Upper lobe of right lung (tissue), 1 donor: ENCODE data around the gene IFNG. TPM values are rescaled to one million over a fixed set of nuclear protein-coding genes. Genes with fewer than 3 reads are reported as not detected.

ENCODE experiments used
- ATAC-seq: fragments of 200-7000 bp; cut with Tn5 transposase; one replicate; pipeline ENCODE4 v1.9.1; 2020; ENCODE audit warnings: mild to moderate bottlenecking, moderate library complexity
- DNase-seq: peaks from one replicate; pipeline ENCODE4 v3.0.0-alpha.2; 2020
- H3K27ac ChIP-seq: fragments of 200-600 bp; one replicate; pipeline ENCODE4 v1.8.0; 2022
- H3K27me3 ChIP-seq: fragments of 200-600 bp; one replicate; pipeline ENCODE4 v1.8.0; 2022; ENCODE audit warnings: mild to moderate bottlenecking
- H3K36me3 ChIP-seq: fragments of 200-600 bp; one replicate; pipeline ENCODE4 v1.8.0; 2022
- H3K4me1 ChIP-seq: fragments of 200-600 bp; one replicate; pipeline ENCODE4 v1.8.0; 2022
- H3K4me3 ChIP-seq: fragments of 200-600 bp; one replicate; pipeline ENCODE4 v1.8.0; 2022; ENCODE audit warnings: mild to moderate bottlenecking
- H3K9me3 ChIP-seq: fragments of 200-600 bp; one replicate; pipeline ENCODE4 v1.8.0; 2022
- CTCF ChIP-seq: fragments of 200-600 bp; IDR thresholded peaks from one replicate; pipeline ENCODE4 v1.8.0; 2022; ENCODE audit warnings: antibody characterized with exemption
- intact Hi-C: fragments of 100-400 bp; cut with DNase I; formaldehyde crosslinking; loops from one replicate; pipeline ENCODE4 v1.11.0; 2022
- total RNA-seq: library from RNA; stranded (reverse); fragmentation: NEBNext Ultra II Directional; extraction: Animal tissue kit (Norgen Biotek cat#: 25700); gene quantifications from one replicate; pipeline ENCODE4 v1.2.1, GENCODE V29; 2021
- donor health status: DM: no; HTN: yes; CAD: no; lungs with severe emphysema.

IFNG gene
- total RNA-seq, 1 donor from 2014 or later: not detected

DNA sequence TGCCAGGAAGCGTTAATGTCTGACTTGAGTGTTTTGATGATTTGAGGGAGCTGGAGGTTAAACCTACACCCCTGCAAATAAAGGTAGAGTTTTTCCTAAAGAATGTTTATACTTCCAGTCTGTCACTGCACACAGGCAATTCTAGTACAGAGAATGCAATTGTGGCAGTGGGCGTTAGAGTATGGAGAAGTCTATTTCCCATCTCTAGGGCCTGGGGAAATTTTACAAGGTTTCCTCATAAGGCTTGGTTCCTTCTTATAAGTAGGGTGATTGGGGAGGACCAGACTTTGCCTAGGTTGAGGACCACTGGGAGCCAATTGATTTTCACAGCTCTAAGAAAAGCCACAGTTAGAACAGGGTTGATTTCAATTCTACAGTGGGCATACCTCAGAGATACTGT is 44.3 kb downstream of the IFNG start:
- H3K4me1 ChIP-seq: no peaks in the 10 kb centered on the region
- no peaks in the 10 kb centered on the region for H3K36me3 ChIP-seq
- DNase-seq (no peak), ATAC-seq (no peak)
- H3K4me3 ChIP-seq: no peak overlapping the region
- no peaks in the 10 kb centered on the region for H3K27me3 ChIP-seq
- no peak for TF ChIP-seq CTCF
- H3K9me3 ChIP-seq: no peaks in the 10 kb centered on the region
- intact Hi-C loops: no loop called here
- H3K27ac ChIP-seq: no peak overlapping the region

GRCh38 chr12:68114606-68115005 is 44.9 kb downstream of the IFNG start:
- Histone ChIP-seq H3K4me1 (no peaks in the 10 kb centered on the region), H3K36me3 (no peaks in the 10 kb centered on the region), H3K27me3 (no peaks in the 10 kb centered on the region), H3K9me3 (no peaks in the 10 kb centered on the region), H3K4me3 (no peak overlapping the region), H3K27ac (no peak overlapping the region)
- TF ChIP-seq CTCF: no peak
- ATAC-seq: no peak
- no peak for DNase-seq
- intact Hi-C loops: no loop called here

DNA sequence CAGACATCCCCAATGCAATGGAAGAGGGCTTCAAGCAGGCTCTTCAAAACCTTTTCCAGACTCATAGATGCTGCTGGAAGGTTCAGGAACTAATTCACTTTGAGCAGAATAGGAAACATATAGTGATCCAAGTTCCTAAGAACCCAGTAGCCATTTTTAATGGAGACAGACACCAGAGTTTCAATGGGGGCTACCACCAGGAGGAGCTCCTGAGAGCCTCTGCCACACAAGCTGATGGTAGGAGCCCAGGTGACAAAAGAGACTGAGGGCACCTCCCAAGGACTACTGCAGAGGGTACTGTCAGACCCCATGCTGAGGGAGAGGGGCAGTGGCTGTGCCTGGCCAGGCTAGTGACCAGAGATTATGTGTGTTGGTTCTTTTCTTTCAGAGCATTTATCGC is 45.9 kb downstream of the IFNG start:
- no peak for ATAC-seq
- Histone ChIP-seq H3K27me3 (no peaks in the 10 kb centered on the region), H3K36me3 (no peaks in the 10 kb centered on the region), H3K27ac (no peak overlapping the region), H3K4me1 (no peaks in the 10 kb centered on the region), H3K4me3 (no peak overlapping the region), H3K9me3 (no peaks in the 10 kb centered on the region)
- DNase-seq: no peak
- peak; percentile 30 for TF ChIP-seq CTCF
- intact Hi-C loops: no loop called here

DNA sequence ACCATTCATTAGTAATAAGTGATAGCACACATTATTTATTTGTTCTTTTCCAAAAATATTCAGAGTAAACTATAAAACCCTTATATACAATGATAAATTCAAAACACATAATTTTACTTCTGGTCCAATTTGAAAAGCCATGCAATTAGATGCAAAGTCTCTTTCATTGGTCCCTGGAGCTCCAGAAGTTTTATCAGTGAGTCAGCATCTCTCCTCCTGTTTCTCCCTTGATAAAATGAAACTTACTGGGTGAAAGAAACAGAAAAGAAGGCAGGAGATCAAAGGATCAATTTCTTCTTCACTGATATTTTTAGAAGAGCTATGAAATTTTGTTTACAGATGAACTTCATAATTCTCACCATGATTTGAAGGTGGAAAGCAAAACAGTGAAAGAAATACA is 47.5 kb downstream of the IFNG start:
- DNase-seq: no peak
- Histone ChIP-seq H3K27ac (no peak overlapping the region), H3K4me3 (no peak overlapping the region), H3K27me3 (no peaks in the 10 kb centered on the region), H3K9me3 (no peaks in the 10 kb centered on the region), H3K4me1 (no peaks in the 10 kb centered on the region), H3K36me3 (no peaks in the 10 kb centered on the region)
- ATAC-seq: no peak
- intact Hi-C loops: no loop called here
- TF ChIP-seq CTCF: no peak

DNA sequence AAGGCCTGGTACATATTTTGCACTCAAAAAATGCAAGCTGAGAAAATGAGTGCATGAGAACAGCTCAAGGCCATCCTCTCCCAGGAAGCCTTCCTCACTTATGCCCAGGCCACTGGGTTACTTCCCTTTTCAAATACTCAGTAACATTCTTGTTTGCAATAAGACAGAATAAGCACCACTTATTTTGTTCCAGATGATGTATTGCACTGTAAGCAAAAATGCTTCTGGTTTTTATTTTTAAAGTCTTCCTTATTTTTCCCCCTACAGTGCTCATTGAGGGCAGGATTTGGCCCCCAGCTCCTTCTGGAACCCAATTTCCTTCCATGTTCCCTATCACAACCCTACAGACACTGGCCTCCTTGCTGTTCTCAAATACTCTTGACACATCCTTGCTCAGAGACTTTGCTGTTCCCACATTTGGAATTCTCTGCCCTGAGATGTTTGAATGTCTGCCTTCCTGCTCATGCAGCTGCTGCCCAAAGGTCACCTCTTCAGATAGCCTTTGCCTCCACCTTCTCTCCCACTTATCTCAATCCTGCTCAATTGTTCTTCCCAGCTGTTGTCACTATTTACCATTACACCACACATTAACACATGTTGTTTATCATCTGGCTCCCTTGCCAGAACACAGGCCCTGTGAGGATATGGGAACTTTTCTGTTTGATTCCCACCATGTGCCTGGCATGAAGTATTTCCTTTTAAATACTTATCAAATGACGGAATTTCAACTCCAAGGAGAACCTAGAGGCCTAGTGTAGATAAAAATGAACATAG is 49.9 kb downstream of the IFNG start:
- H3K27me3 ChIP-seq: no peaks in the 10 kb centered on the region
- ATAC-seq (no peak), DNase-seq (no peak)
- no peaks in the 10 kb centered on the region for H3K36me3 ChIP-seq
- H3K27ac ChIP-seq: no peak overlapping the region
- TF ChIP-seq CTCF: no peak
- no peaks in the 10 kb centered on the region for H3K4me1 ChIP-seq
- no peak overlapping the region for H3K4me3 ChIP-seq
- H3K9me3 ChIP-seq: no peaks in the 10 kb centered on the region
- intact Hi-C loops: no loop called here

GRCh38 chr12:68109001-68109400 is 50.5 kb downstream of the IFNG start:
- TF ChIP-seq CTCF: no peak
- intact Hi-C loops: no loop called here
- no peaks in the 10 kb centered on the region for H3K4me1 ChIP-seq
- no peak for ATAC-seq
- H3K9me3 ChIP-seq: no peaks in the 10 kb centered on the region
- no peak overlapping the region for H3K27ac ChIP-seq
- H3K27me3 ChIP-seq: no peaks in the 10 kb centered on the region
- no peak overlapping the region for H3K4me3 ChIP-seq
- no peak for DNase-seq
- no peaks in the 10 kb centered on the region for H3K36me3 ChIP-seq
